ENCODE results near the gene HMG20B. TPM values are rescaled to one million over a fixed set of nuclear protein-coding genes. Genes with fewer than 3 reads are reported as not detected.

The HMG20B gene
- total RNA-seq, 1 donor from 2014 or later, result 92.8 TPM

DNA sequence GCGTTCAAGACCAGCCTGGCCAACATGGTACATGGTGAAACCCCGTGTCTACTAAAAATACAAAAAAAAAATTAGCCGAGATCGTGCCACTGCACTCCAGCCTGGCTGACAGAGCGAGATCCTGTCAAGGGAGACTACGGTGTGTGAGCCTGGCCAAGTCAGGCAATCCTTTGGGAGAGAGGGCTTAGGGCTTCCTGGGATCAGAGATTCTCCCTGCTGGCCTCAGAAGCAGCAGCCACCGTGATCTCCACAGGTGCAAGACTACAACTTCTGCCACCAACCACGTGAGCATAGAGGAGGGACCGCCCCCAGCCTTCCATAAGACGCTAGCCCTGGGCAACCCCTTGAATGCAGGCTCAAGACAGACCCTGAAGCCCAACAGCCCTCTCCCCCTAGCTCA, 22.9 kb upstream of the HMG20B start:
- Histone ChIP-seq H3K9me3 (no peaks in the 10 kb centered on the region), H3K4me1 (peaks cover 20% of the 10 kb centered on the region), H3K27me3 (no peaks in the 10 kb centered on the region), H3K27ac (no peak overlapping the region), H3K36me3 (peaks cover 0 to 7% of the 10 kb centered on the region in 2 donors), H3K4me3 (no peak overlapping the region)
- no peak for DNase-seq (ENCODE audit: extremely low spot score in 2 of 2)
- intact Hi-C loops (cut with DNase I), result loop anchor here (10.0 kb wide), 1 partner anchor 155 kb away; the partner anchor contains the start of genes PIP5K1C and TJP3
- TF ChIP-seq POLR2AphosphoS5 (IDR thresholded peaks at IDR 0.05; ENCODE audit: insufficient read depth in 1 of 2, low read depth in 1 of 2), result no peak
- TF ChIP-seq CTCF (IDR thresholded peaks at IDR 0.05), result no peak
- no peak for TF ChIP-seq POLR2A (IDR thresholded peaks at IDR 0.05)

DNA sequence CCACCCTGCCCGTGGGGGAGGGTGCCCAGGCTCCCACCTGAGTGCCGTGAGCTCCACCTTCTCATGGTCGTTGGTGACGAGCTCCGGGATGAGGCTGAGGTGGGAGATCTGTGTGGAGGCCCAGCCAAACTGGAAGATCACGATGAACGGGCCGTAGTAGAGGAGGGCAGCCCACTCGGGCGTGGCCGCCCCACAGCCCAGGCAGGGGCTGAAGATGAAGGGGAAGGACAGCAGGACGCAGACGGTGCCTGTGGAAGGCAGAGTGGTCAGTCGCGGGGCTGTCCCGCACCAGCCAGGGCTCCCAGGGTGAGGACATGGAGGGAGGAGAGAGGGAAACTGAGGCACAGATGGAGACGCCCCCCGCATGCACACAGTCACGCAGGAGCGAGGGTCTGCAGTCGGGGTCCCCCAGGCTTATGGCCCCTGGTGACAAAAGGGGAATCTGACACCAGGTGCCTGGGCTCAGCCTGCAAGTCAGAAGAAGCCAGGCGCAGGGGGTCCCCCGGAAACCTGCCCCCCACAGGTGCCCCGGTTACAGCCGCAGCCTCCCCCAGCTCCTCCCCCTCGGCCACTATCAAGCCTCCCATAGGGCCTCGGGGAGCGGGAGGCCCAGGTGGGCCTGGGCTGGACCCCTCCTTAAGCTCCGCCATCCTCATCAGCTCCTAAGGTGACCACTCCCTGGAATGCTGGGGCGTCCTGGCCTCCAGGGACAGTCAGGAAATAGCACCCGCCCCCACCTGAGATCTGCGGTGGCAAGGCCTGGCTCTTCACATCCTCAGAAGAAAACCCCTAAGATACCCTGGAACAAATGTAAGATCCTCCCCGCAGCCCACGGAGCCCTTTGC, 21.6 kb upstream of the HMG20B start:
- no peak for TF ChIP-seq POLR2AphosphoS5 (IDR thresholded peaks at IDR 0.05; ENCODE audit: insufficient read depth in 1 of 2, low read depth in 1 of 2)
- TF ChIP-seq POLR2A (IDR thresholded peaks at IDR 0.05), result no peak
- TF ChIP-seq CTCF (IDR thresholded peaks at IDR 0.05), result no peak
- peaks cover 0 to 7% of the 10 kb centered on the region in 2 donors for H3K36me3 ChIP-seq
- intact Hi-C loops (cut with DNase I), result no loop called here
- H3K4me3 ChIP-seq, result no peak overlapping the region
- peaks cover 33% of the 10 kb centered on the region for H3K4me1 ChIP-seq
- no peaks in the 10 kb centered on the region for H3K27me3 ChIP-seq
- no peak overlapping the region for H3K27ac ChIP-seq
- no peak for DNase-seq (ENCODE audit: extremely low spot score in 2 of 2)
- no peaks in the 10 kb centered on the region for H3K9me3 ChIP-seq

DNA sequence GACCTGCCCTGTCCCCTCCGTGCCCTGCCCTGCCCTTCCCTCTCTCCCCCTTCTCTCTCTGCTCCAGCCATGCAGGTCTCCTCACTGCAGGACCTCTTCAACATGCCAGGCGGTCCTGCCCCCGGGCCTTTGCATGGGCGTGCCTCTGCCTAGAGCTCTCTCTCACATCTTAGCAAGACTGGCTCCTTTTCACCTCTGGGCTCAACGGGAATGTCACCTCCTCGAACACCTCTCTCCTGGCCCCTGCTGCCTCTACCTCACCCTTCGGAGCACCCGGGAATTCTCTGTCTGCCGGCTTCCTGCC, 21.0 kb upstream of the HMG20B start:
- no peaks in the 10 kb centered on the region for H3K27me3 ChIP-seq
- H3K9me3 ChIP-seq, result no peaks in the 10 kb centered on the region
- peaks cover 0 to 7% of the 10 kb centered on the region in 2 donors for H3K36me3 ChIP-seq
- intact Hi-C loops (cut with DNase I), result no loop called here
- peaks cover 39% of the 10 kb centered on the region for H3K4me1 ChIP-seq
- no peak overlapping the region for H3K27ac ChIP-seq
- TF ChIP-seq CTCF (IDR thresholded peaks at IDR 0.05), result no peak
- DNase-seq (ENCODE audit: extremely low spot score in 2 of 2), result no peak
- H3K4me3 ChIP-seq, result no peak overlapping the region

GRCh38 chr19:3554254-3555083, 18.3 kb upstream of the HMG20B start:
- Histone ChIP-seq H3K36me3 (no peaks in the 10 kb centered on the region), H3K9me3 (no peaks in the 10 kb centered on the region), H3K27ac (no peak overlapping the region), H3K4me1 (peaks cover 49% of the 10 kb centered on the region), H3K4me3 (no peak overlapping the region), H3K27me3 (no peaks in the 10 kb centered on the region)
- no peak for TF ChIP-seq CTCF (IDR thresholded peaks at IDR 0.05)
- TF ChIP-seq POLR2AphosphoS5 (IDR thresholded peaks at IDR 0.05; ENCODE audit: insufficient read depth in 1 of 2, low read depth in 1 of 2), result no peak
- TF ChIP-seq POLR2A (IDR thresholded peaks at IDR 0.05), result no peak
- intact Hi-C loops (cut with DNase I), result no loop called here
- no peak for DNase-seq (ENCODE audit: extremely low spot score in 2 of 2)

Data from vagina (tissue), 2 donors.